ENCODE results near the gene ACMSD.

GRCh38 chr2:134796373-134796772, 42.0 kb upstream of the ACMSD start:
- TF ChIP-seq POLR2AphosphoS5 (IDR thresholded peaks at IDR 0.05; ENCODE audit: low read depth) (no peak), CTCF (IDR thresholded peaks at IDR 0.05; ENCODE audit: insufficient read depth, low read length) (no peak), SPI1 (IDR thresholded peaks at IDR 0.05; ENCODE audit: borderline replicate concordance, low read depth) (no peak)

All from HL-60 (cell line).